SK-N-SH (cell line): ENCODE measurements around the gene TGFB1I1. TPM values are rescaled to one million over a fixed set of nuclear protein-coding genes. Genes with fewer than 3 reads are reported as not detected.

Experiments used
- CTCF ChIA-PET: fragments of 300-600, 350-600 bp; formaldehyde crosslinking; extraction: SDS; loops from one replicate; lab custom pipeline; 2021; lab: Yijun Ruan, JAX
- POLR2A ChIA-PET: fragments of 350-600 bp; sonication (Branson Sonifier 250); formaldehyde crosslinking; extraction: SDS; loops from one replicate; lab custom pipeline; 2020; ENCODE audit warnings: antibody characterized with exemption, inconsistent platforms; lab: Yijun Ruan, JAX
- DNase-seq: peaks from one replicate; pipeline ENCODE4 v3.0.0; 2012
- H2AFZ ChIP-seq: fragments of 200-600 bp; sonication (generic); 2 replicates; pipeline ENCODE4 v1.8.1; 2016; ENCODE audit warnings: antibody characterized with exemption, mild to moderate bottlenecking, low read depth
- H3F3A ChIP-seq: fragments of 200-600 bp; sonication (generic); replicated peaks from 2 replicates; pipeline ENCODE3; 2016; ENCODE audit warnings: antibody characterized with exemption, mild to moderate bottlenecking; ENCODE audit not compliant: insufficient read depth
- H3K27ac ChIP-seq, 2 experiments: fragments of 200-500 bp in 1 of 2; fragments of 200-600 bp in 1 of 2; sonication (Bioruptor generic) in 1 of 2; sonication (generic), shearing (Covaris generic) in 1 of 2; 2 replicates each; pipeline versions ENCODE4 v1.5.1 to v1.6.1; 2014 to 2016; ENCODE audit warnings: low read depth in 2 of 2, inconsistent platforms in 1 of 2, low read length in 1 of 2, mild to moderate bottlenecking in 1 of 2, mixed read lengths in 1 of 2
- H3K27me3 ChIP-seq: fragments of 200-600 bp; sonication (generic), shearing (Covaris generic); 2 replicates; pipeline ENCODE4 v1.6.1; 2016; ENCODE audit warnings: mixed run types; ENCODE audit not compliant: insufficient read depth
- H3K36me3 ChIP-seq, 2 experiments: fragments of 200-500 bp in 1 of 2; fragments of 200-600 bp in 1 of 2; sonication (Bioruptor generic) in 1 of 2; sonication (generic) in 1 of 2; replicated peaks in 1 of 2; 2 replicates each; pipeline versions ENCODE3 to v1.5.1; 2014 to 2016; ENCODE audit warnings: low read length in 1 of 2, mild to moderate bottlenecking in 1 of 2; ENCODE audit not compliant: insufficient read depth in 2 of 2, control insufficient read depth in 1 of 2
- H3K4me1 ChIP-seq, 2 experiments: fragments of 200-500 bp in 1 of 2; fragments of 200-600 bp in 1 of 2; sonication (Bioruptor generic) in 1 of 2; sonication (generic), shearing (Covaris generic) in 1 of 2; 2 replicates each; pipeline versions ENCODE4 v1.5.1 to v1.6.1; 2014 to 2016; ENCODE audit warnings: low read depth in 1 of 2, low read length in 1 of 2, mixed run types in 1 of 2; ENCODE audit not compliant: insufficient read depth in 2 of 2, control insufficient read depth in 1 of 2
- H3K4me2 ChIP-seq: fragments of 200-600 bp; sonication (generic), shearing (Covaris generic); 2 replicates; pipeline ENCODE4 v1.6.1; 2017; ENCODE audit warnings: mixed run types
- H3K4me3 ChIP-seq, 2 experiments: fragments of 200-500 bp in 1 of 2; fragments of 200-600 bp in 1 of 2; sonication (Bioruptor generic) in 1 of 2; sonication (generic), shearing (Covaris generic) in 1 of 2; 2 replicates each; pipeline versions ENCODE4 v1.5.1 to v1.8.1; 2014 to 2016; ENCODE audit warnings: low read depth in 2 of 2, inconsistent platforms in 1 of 2, low read length in 1 of 2, mild to moderate bottlenecking in 1 of 2, mixed read lengths in 1 of 2, moderate library complexity in 1 of 2
- H3K79me2 ChIP-seq: fragments of 200-600 bp; sonication (generic); 2 replicates; pipeline ENCODE4 v1.8.1; 2017; ENCODE audit warnings: mild to moderate bottlenecking; ENCODE audit not compliant: insufficient read depth
- H3K9ac ChIP-seq: fragments of 200-600 bp; sonication (generic); 2 replicates; pipeline ENCODE4 v1.6.1; 2017; ENCODE audit warnings: mixed run types
- H3K9me2 ChIP-seq: fragments of 200-600 bp; sonication (generic); 2 replicates; pipeline ENCODE4 v1.6.1; 2017; ENCODE audit warnings: mixed run types
- H3K9me3 ChIP-seq: fragments of 200-600 bp; sonication (generic); 2 replicates; pipeline ENCODE4 v1.6.1; 2017; ENCODE audit warnings: mixed run types, mild to moderate bottlenecking, moderate library complexity
- H4K20me1 ChIP-seq: fragments of 200-600 bp; sonication (generic); 2 replicates; pipeline ENCODE4 v1.6.1; 2017; ENCODE audit warnings: mild to moderate bottlenecking, mixed run types; ENCODE audit not compliant: insufficient read depth
- CHD2 ChIP-seq: fragments of 150-350 bp; IDR thresholded peaks from 2 replicates; pipeline ENCODE4 v1.6.1; 2018; ENCODE audit warnings: low read length; ENCODE audit not compliant: partially characterized antibody
- CTCF ChIP-seq: fragments of 200-600 bp; sonication (generic); IDR thresholded peaks from 2 replicates; pipeline ENCODE4 v1.6.1; 2017; ENCODE audit warnings: antibody characterized with exemption, mild to moderate bottlenecking, moderate library complexity
- FOXM1 ChIP-seq: IDR thresholded peaks from 2 replicates; pipeline ENCODE4 v1.4.0; 2012; ENCODE audit warnings: low read depth, mild to moderate bottlenecking
- GABPA ChIP-seq: IDR thresholded peaks from 2 replicates; pipeline ENCODE4 v1.4.0; 2012; ENCODE audit warnings: low read depth, mild to moderate bottlenecking
- IRF3 ChIP-seq: fragments of 150-350 bp; IDR thresholded peaks from 2 replicates; pipeline ENCODE4 v1.6.1; 2016; ENCODE audit warnings: mild to moderate bottlenecking, low read depth, low read length
- JUND ChIP-seq: IDR thresholded peaks from 2 replicates; pipeline ENCODE4 v1.4.0; 2012
- MAX ChIP-seq: IDR thresholded peaks from 2 replicates; pipeline ENCODE4 v1.4.0; 2012; ENCODE audit warnings: low read depth
- MEF2A ChIP-seq: IDR thresholded peaks from 2 replicates; pipeline ENCODE4 v1.4.0; 2012; ENCODE audit warnings: low read depth, borderline replicate concordance
- NFIC ChIP-seq: IDR thresholded peaks from 2 replicates; pipeline ENCODE4 v1.4.0; 2012; ENCODE audit warnings: borderline replicate concordance
- PBX3 ChIP-seq: IDR thresholded peaks from 2 replicates; pipeline ENCODE4; 2012
- RCOR1 ChIP-seq: fragments of 150-350 bp; IDR thresholded peaks from 2 replicates; pipeline ENCODE4 v1.6.1; 2017; ENCODE audit warnings: antibody characterized with exemption, low read length
- RFX5 ChIP-seq: IDR thresholded peaks from 2 replicates; pipeline ENCODE4 v1.6.1; 2012; ENCODE audit warnings: mild to moderate bottlenecking, improper control_type of control experiment, low read length
- SIN3A ChIP-seq: IDR thresholded peaks from 2 replicates; pipeline ENCODE4 v1.6.1; 2012; ENCODE audit warnings: low read depth, mild to moderate bottlenecking, low read length, moderate library complexity, borderline replicate concordance
- TAF1 ChIP-seq: IDR thresholded peaks from 2 replicates; pipeline ENCODE4 v1.6.1; 2012; ENCODE audit warnings: low read depth, mild to moderate bottlenecking, low read length, moderate library complexity, borderline replicate concordance
- USF1 ChIP-seq: IDR thresholded peaks from 2 replicates; pipeline ENCODE4 v1.4.0; 2012; ENCODE audit warnings: low read depth, borderline replicate concordance
- USF2 ChIP-seq: fragments of 150-350 bp; IDR thresholded peaks from 2 replicates; pipeline ENCODE4 v1.6.1; 2017; ENCODE audit warnings: antibody characterized with exemption, low read length, low read depth, borderline replicate concordance
- WGBS: methylation state at CpG from one replicate; pipeline ENCODE4 v1.1.6; 2017; ENCODE audit warnings: low lambda C conversion rate; 5-methylcytosine and 5-hydroxymethylcytosine counted together
- polyA plus RNA-seq, 3 experiments: library from polyadenylated mRNA; depleted of rRNA; stranded (reverse); fragments of >200 nt; gene quantifications; 2 replicates each; pipeline ENCODE4 v1.2.3, GENCODE V29; 2012

The TGFB1I1 gene
- polyA plus RNA-seq, 1 of the 3 experiments (the other 2 are of a cell fraction) = 29.7 TPM

- Histone ChIP-seq H3K27ac (no peak overlapping the region), H3K79me2 (no peaks in the 10 kb centered on the region), H3F3A (peaks cover 7% of the 10 kb centered on the region), H3K4me3 (no peak overlapping the region), H4K20me1 (no peaks in the 10 kb centered on the region), H3K36me3 (no peaks in the 10 kb centered on the region), H3K4me1 (peaks cover 0 to 16% of the 10 kb centered on the region in 2 experiments; a peak in 1 of 4 replicates), H3K9ac (no peak overlapping the region), H3K9me2 (no peaks in the 10 kb centered on the region), H2AFZ (no peak overlapping the region), H3K9me3 (no peaks in the 10 kb centered on the region), H3K4me2 (no peak overlapping the region), H3K27me3 (no peaks in the 10 kb centered on the region)
- no peak for DNase-seq
- CTCF ChIA-PET = interaction anchor here (1.1 to 1.2 kb wide), 2 partner anchors 13 to 25 kb away, joined by 3 to 6 read pairs; no protein-coding TSS in a partner anchor
- POLR2A ChIA-PET = no interaction called here
- 96% methylated on average over 5 of the region's 5 CpGs for WGBS
- TF ChIP-seq JUND = no peak
- TF ChIP-seq IRF3 = no peak
- no peak for TF ChIP-seq MEF2A
- TF ChIP-seq CHD2 = no peak
Measured at GRCh38 chr16:31486045-31486444, 14.1 kb downstream of the TGFB1I1 start.

- TF ChIP-seq NFIC (no peak), JUND (no peak), RCOR1 (no peak), GABPA (no peak), USF2 (no peak), PBX3 (no peak), USF1 (no peak), SIN3A (no peak), MAX (no peak), TAF1 (no peak), RFX5 (no peak), CTCF (no peak), FOXM1 (no peak)
- TF ChIP-seq, all 33 proteins: peak for 0
- no peaks in the 10 kb centered on the region for H3K9me3 ChIP-seq
- no peaks in the 10 kb centered on the region for H3K79me2 ChIP-seq
- no peak overlapping the region for H3K9ac ChIP-seq
- ChIA-PET CTCF (interaction anchor here (1.0 to 2.4 kb wide), 3 partner anchors 14 to 213 kb away, joined by 3 to 10 read pairs (median 7); no protein-coding TSS in a partner anchor), POLR2A (interaction anchor here (0.7 to 2.5 kb wide), 7 partner anchors 8 to 36 kb away, joined by 3 to 9 read pairs (median 6); partner anchors contain the start of gene RUSF1)
- no peak for DNase-seq
- no peaks in the 10 kb centered on the region for H3K9me2 ChIP-seq
- peaks cover 1% of the 10 kb centered on the region for H3F3A ChIP-seq
- 74% methylated on average over 10 of the region's 48 CpGs for WGBS
- H3K27ac ChIP-seq = no peak overlapping the region
- no peaks in the 10 kb centered on the region for H3K27me3 ChIP-seq
- no peak overlapping the region; the same call in 1 of the 2 replicates for H2AFZ ChIP-seq
- H4K20me1 ChIP-seq = no peaks in the 10 kb centered on the region
- peak overlapping the region; percentile 50 to 57 for H3K4me3 ChIP-seq
- H3K4me1 ChIP-seq = peaks cover 0 to 16% of the 10 kb centered on the region in 2 experiments; a peak in 1 of 4 replicates
- H3K4me2 ChIP-seq = peak overlapping the region; percentile 83
- H3K36me3 ChIP-seq = peaks cover 0 to 3% of the 10 kb centered on the region in 2 experiments
Measured at GRCh38 chr16:31487071-31487719, 15.2 kb downstream of the TGFB1I1 start.
